ENCODE measurements around the gene ITGA1. TPM values are rescaled to one million over a fixed set of nuclear protein-coding genes. Genes with fewer than 3 reads are reported as not detected.
"Not testable (repeated sequence)": the region's sequence is repeated elsewhere in the genome, so short reads cannot be mapped to it uniquely, and the experiment has no call there.

The ITGA1 gene
- total RNA-seq, 4 donors from 2014 or later, result 228 to 302 (median 235) TPM

- intact Hi-C loops (cut with DNase I), result no loop called here
- no peaks in the 10 kb centered on the region for H3K9me3 ChIP-seq
- H3K4me3 ChIP-seq, result no peak overlapping the region
- WGBS, result 70% methylated on average over 3 of the region's 3 CpGs
- peaks cover 7 to 34% (median 20%) of the 10 kb centered on the region in 4 donors for H3K4me1 ChIP-seq
- no peak overlapping the region for H3K27ac ChIP-seq (replicated peaks in 1 of 4)
- DNase-seq (ENCODE audit: extremely low spot score), result no peak
- TF ChIP-seq POLR2A (IDR thresholded peaks at IDR 0.05; ENCODE audit: low read depth) (no peak), EP300 (IDR thresholded peaks at IDR 0.05) (no peak), POLR2AphosphoS5 (IDR thresholded peaks at IDR 0.05) (no peak)
- TF ChIP-seq, protein P1, sequence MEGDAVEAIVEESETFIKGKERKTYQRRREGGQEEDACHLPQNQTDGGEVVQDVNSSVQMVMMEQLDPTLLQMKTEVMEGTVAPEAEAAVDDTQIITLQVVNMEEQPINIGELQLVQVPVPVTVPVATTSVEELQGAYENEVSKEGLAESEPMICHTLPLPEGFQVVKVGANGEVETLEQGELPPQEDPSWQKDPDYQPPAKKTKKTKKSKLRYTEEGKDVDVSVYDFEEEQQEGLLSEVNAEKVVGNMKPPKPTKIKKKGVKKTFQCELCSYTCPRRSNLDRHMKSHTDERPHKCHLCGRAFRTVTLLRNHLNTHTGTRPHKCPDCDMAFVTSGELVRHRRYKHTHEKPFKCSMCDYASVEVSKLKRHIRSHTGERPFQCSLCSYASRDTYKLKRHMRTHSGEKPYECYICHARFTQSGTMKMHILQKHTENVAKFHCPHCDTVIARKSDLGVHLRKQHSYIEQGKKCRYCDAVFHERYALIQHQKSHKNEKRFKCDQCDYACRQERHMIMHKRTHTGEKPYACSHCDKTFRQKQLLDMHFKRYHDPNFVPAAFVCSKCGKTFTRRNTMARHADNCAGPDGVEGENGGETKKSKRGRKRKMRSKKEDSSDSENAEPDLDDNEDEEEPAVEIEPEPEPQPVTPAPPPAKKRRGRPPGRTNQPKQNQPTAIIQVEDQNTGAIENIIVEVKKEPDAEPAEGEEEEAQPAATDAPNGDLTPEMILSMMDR (IDR thresholded peaks at IDR 0.05), result no peak
- no peaks in the 10 kb centered on the region for H3K36me3 ChIP-seq
- no peaks in the 10 kb centered on the region for H3K27me3 ChIP-seq
Observed at GRCh38 chr5:52743529-52743928, 44.2 kb upstream of the ITGA1 start.

GRCh38 chr5:52743970-52744369 lies 43.7 kb upstream of the ITGA1 start:
- TF ChIP-seq POLR2A (IDR thresholded peaks at IDR 0.05; ENCODE audit: low read depth), result no peak
- no peak for TF ChIP-seq EP300 (IDR thresholded peaks at IDR 0.05)
- TF ChIP-seq POLR2AphosphoS5 (IDR thresholded peaks at IDR 0.05), result no peak
- TF ChIP-seq, protein P1 (IDR thresholded peaks at IDR 0.05), result no peak
- 15% methylated on average over 1 of the region's 1 CpG for WGBS

DNA sequence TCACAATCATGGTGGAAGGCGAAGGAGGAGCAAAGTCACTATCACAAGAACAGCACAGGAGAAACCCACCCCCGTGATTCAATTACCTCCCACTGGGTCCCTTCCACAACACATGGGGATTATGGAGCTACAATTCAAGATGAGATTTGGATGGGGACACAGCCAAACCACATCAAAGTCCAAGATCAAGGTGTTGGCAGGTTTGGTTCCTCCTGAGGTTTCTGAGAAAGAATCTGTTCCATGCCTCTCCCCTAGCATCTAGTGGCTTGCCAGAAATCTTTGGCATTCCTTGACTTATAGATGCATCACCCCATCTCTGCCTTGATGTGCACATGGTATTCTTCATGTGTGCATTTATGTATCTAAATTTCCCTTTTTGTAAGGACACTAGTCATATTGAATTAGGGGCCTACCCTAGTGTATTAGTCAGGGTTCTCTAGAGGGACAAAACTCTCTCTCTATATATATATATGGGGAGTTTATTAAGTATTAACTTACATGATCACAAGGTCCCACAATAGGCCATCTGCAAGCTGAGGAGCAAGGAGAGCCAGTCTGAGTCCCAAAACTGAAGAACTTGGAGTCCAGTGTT lies 42.8 kb upstream of the ITGA1 start:
- H3K36me3 ChIP-seq; intact Hi-C loops (cut with DNase I); H3K27me3 ChIP-seq; H3K4me3 ChIP-seq; H3K27ac ChIP-seq (replicated peaks in 1 of 4); DNase-seq (ENCODE audit: extremely low spot score); H3K9me3 ChIP-seq: not testable (repeated sequence)
- 93% methylated on average over 2 of the region's 2 CpGs for WGBS
- H3K4me1 ChIP-seq, result peaks cover 7 to 34% (median 23%) of the 10 kb centered on the region in 4 donors

More at GRCh38 chr5:52743970-52744369, 43.7 kb upstream of the ITGA1 start:
- H3K4me1 ChIP-seq, result peaks cover 7 to 34% (median 20%) of the 10 kb centered on the region in 4 donors
- H3K9me3 ChIP-seq, result no peaks in the 10 kb centered on the region
- H3K27me3 ChIP-seq, result no peaks in the 10 kb centered on the region
- H3K36me3 ChIP-seq, result no peaks in the 10 kb centered on the region
- no peak overlapping the region for H3K4me3 ChIP-seq
- intact Hi-C loops (cut with DNase I), result no loop called here
- no peak overlapping the region for H3K27ac ChIP-seq (replicated peaks in 1 of 4)
- no peak for DNase-seq (ENCODE audit: extremely low spot score)

GRCh38 chr5:52746539-52746938 lies 41.2 kb upstream of the ITGA1 start:
- Histone ChIP-seq H3K4me1 (peaks cover 7 to 48% (median 37%) of the 10 kb centered on the region in 4 donors), H3K4me3 (no peak overlapping the region), H3K27ac (replicated peaks in 1 of 4) (no peak overlapping the region), H3K9me3 (no peaks in the 10 kb centered on the region), H3K27me3 (no peaks in the 10 kb centered on the region), H3K36me3 (no peaks in the 10 kb centered on the region)
- WGBS, result 90% methylated on average over 2 of the region's 2 CpGs
- intact Hi-C loops (cut with DNase I), result no loop called here
- TF ChIP-seq POLR2A (IDR thresholded peaks at IDR 0.05; ENCODE audit: low read depth) (no peak), POLR2AphosphoS5 (IDR thresholded peaks at IDR 0.05) (no peak)
- TF ChIP-seq, protein P1 (IDR thresholded peaks at IDR 0.05), result no peak
- no peak for DNase-seq (ENCODE audit: extremely low spot score)

DNA sequence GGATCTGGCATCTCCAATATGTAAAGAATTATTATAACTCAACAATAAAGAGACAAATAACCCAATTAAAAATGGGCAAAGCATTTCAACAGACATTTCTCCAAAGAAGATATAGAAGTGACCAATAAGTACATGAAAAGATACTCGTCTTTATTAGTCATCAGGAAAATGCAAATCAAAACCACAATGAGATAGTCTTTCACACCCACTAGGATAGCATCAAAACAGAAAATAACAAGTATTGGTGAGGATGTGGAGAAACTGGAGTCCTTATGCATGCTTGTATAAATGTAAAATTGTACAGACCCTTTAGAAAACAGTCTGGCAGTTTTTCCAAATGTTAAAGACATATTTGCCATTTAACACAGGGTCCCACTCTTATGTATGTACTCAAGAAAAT lies 39.1 kb upstream of the ITGA1 start:
- no peaks in the 10 kb centered on the region for H3K27me3 ChIP-seq
- 28% methylated on average over 1 of the region's 1 CpG for whole genome bisulfite sequencing
- intact Hi-C loops (cut with DNase I), result no loop called here
- H3K36me3 ChIP-seq, result no peaks in the 10 kb centered on the region
- H3K4me1 ChIP-seq, result peaks cover under 1 to 54% (median 32%) of the 10 kb centered on the region in 4 donors
- H3K27ac ChIP-seq (replicated peaks in 1 of 4), result no peak overlapping the region
- DNase-seq (ENCODE audit: extremely low spot score), result no peak
- H3K4me3 ChIP-seq, result no peak overlapping the region
- no peaks in the 10 kb centered on the region for H3K9me3 ChIP-seq
- TF ChIP-seq POLR2A (IDR thresholded peaks at IDR 0.05; ENCODE audit: low read depth), result no peak

DNA sequence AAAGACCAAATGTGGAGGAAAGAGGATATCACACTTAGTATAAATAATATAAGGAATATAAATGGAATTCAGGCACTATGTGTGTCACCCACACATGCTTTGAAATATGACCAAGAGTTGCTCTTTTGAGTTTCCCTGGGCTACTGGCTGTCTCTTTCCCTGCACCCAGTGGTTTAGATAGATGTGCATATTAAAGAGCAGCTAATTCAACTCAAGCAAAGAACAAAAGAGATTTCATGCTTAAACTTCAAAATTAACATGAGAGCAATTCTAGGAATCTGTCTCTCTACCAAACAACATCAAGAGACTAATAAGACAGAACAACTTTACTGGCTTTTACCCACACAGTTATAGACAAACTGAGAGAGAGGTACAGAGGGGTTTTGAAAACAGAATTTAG lies 38.0 kb upstream of the ITGA1 start:
- Histone ChIP-seq H3K27me3 (no peaks in the 10 kb centered on the region), H3K36me3 (no peaks in the 10 kb centered on the region), H3K4me3 (no peak overlapping the region), H3K4me1 (peaks cover 0 to 43% (median 22%) of the 10 kb centered on the region in 4 donors), H3K9me3 (no peaks in the 10 kb centered on the region), H3K27ac (replicated peaks in 1 of 4) (no peak overlapping the region)
- intact Hi-C loops (cut with DNase I), result no loop called here
- TF ChIP-seq, protein P1 (IDR thresholded peaks at IDR 0.05), result no peak
- DNase-seq (ENCODE audit: extremely low spot score), result no peak
